ENCODE measurements around the gene HYCC2.
A peak's percentile ranks its signal among the peaks of the same experiment; 100 is the strongest.
"Not testable (repeated sequence)": the region's sequence is repeated elsewhere in the genome, so short reads cannot be mapped to it uniquely, and the experiment has no call there.

Gene HYCC2

DNA sequence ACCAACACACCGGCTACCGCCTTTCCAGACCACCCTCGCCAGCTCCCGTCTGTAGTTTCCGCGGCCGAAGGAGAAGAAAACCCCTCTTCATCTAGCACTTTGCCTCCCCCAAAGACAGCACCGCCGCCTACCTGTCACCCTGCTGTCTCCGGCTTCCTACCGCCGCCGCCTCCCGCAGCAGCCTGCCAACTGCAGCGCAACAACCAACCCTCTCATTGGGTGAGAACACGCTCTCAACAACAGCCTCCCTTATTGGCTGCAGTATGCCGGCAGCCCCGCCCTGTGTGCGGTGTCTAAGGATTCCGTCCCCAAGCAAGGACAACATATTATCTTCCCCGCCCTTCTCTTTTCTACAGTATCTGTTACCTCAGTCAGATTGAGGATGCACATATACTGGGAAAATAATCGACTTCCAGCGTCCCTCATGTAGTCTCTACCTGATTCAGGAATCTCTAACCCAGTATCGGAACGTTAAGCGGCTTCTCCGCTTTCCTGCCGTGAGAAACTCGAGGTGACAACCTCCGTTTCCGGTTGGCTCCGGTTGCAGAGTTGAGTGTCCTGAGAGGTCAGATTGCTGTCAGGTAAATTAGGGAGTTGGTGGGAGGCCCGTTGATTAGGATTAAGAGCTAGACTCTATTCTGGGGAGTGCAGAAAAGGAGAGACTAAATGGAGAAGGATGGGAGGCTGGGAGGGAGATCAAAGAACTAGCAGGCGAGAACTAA lies at the start of gene HYCC2, which contains the start of gene NDUFB3:
TSS of gene HYCC2 (minus strand) at position 193 of the 722 bp plus-strand sequence. CDS start 47,662 bp downstream, outside the sequence.
TSS of gene NDUFB3 (plus strand) at position 523 of the 722 bp plus-strand sequence. CDS start 6,882 bp downstream, outside the sequence.
- DNase-seq, result peak; percentile 81 to 91

DNA sequence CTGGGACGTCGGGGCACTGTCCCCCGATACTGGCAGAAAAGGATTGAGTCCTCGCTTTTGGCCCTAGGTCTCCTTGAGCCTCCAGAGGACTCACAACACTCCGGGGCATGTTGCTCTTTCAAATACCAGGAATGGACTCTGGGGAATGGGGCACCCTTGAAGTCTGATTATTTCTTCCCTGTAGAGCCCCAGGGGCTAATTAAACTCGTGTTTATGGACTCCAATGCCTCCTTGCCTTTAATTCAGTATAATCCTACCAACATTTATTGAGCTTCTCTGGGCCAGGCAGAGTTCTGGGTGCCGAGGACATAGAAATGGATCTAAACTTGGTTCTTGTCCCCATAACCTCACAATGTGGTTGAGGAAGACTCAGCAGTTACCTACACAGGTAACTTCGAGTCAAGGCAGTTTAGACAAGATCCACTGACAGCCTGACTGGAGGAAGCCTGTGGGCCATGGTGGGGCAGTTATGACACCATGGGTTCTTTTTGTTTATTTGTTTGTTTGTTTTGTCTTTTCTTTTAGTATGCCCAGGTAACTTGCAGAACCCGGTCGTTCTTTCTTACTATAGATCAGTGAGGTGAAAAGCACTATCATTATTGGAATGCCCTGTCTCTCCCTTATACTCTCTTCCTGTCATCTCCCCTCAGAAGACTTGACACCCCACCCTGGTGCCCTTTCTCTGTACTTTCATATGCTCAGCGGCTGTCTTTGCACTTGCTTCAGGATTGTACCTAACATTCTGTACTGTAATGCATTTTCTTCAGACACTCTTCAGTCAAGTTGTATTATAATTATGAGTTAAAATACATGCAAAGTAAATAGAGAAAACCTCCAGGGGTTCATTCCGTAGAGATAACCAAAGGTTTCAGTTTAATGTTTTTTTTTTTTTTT lies 47.7 kb upstream of the HYCC2 start:
- no peak for DNase-seq

DNA sequence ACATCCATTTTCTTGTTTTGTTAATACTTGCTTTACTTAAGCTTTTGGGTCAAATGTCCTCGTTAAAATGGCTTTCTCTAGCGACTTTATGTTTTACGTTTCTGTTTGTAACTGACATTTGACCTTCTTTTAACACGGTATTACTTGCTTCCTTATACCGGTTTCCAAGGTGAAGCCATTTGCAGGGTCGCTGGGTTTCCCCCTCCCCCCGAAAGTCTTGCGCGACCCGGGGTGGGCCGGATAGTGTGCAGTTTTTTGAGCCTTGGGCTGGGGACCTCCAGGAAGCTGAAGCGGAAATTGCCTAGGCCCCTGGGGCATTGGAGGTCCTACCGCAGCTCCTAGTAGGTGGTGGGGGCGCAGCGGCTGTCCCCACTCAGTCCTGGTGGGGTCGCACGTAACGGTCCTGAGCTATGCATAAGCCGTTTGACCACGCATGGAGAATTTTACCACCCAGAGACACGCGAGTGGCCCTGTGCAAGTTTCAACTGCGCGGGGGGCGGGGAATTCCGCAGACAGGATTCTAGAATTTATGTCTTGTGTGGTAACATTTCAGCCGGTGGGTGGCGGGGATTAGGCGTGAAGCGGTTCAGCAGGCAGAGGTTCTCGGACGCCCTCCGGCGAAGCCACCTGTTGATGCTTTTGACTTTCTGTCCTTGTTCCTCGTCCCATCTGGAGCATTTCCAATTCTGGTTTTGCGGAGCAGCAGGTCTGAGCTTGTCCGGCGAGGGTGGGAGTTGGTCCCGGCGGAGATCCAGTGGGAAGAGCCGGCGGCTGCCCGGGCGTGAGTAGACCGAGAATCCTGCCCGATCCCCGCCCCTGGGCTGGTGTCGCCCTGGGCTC lies 46.9 kb upstream of the HYCC2 start:
- DNase-seq, result peak; percentile 84 to 86

DNA sequence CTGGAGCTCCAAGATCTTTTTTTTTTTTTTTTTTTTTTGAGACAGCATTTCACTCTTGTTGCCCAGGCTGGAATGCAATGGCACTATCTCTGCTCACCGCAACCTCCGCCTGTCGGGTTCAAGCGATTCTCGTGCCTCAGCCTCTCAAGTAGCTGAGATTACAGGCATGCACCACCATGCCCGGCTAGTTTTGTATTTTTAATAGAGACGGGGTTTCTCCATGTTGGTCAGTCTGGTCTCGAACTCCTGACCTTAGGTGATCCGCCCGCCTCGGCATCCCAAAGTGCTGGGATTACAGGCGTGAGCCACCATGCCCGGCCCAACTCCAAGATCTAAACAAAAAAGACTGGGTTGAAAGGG lies 46.2 kb upstream of the HYCC2 start:
- DNase-seq, result not testable (repeated sequence)

DNA sequence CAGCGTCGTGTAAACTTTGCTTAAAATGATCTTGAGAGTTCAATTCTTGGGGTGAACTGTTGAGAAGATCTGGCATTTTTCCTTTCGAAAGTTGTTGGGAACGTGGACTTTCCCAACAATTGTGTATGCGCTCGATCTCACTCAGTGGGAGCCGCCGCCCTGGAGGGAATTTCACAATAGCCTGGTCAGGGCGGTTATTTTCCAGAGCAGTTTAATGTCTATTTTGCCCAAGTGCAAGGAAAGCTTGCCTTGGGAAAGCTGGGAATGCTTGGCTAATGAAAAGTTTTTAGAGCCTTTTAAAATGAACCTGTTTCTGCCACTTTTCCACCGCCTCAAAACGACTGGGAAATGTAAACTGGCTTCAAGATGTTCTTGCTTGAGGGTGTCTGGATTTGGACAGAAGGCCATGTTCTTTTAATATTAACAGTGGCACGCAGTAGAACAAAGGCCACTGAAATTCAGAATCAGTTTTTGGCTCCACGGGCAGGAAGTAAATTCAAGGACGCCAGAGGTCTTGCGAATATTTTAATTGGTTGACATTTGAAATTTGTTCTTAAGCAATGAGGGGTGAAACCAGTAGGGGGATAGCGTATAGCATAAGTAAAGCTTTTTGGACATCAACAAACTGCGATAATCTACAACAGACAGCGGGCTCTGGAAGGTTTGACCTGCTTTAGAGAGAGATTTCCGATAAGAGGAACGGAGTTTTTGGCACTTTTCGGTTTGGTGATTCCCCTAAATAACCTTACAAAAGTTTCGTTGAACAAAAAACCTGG lies 45.7 kb upstream of the HYCC2 start:
- DNase-seq, result no peak

DNA sequence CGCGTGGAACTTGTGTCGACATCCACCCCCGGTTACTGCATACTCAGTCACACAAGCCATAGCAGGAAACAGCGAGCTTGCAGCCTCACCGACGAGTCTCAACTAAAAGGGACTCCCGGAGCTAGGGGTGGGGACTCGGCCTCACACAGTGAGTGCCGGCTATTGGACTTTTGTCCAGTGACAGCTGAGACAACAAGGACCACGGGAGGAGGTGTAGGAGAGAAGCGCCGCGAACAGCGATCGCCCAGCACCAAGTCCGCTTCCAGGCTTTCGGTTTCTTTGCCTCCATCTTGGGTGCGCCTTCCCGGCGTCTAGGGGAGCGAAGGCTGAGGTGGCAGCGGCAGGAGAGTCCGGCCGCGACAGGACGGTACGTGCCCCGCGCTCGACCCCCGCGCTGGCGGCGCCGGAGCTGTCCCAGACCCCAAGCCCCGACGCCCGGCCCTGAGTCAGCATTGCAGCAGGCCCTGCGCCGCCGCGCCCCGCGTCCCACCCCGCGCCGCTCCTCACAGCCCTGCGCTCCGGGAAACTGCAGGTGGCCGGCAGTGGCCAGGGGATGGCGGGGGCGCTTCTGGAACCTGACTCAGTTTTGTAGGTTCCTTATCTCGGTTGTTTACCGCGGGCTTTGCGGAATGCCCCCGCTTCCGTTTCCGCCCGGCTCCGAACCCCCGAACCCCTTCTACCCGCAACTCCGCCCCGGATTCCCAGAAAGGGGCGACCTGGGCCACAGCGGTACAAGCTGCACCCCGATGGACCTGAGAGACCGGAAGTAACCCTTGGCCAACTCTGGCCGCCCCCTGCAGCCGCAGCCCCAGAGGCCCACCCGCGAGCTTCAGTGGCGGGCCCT lies 44.9 kb upstream of the HYCC2 start, which contains the start of gene CFLAR:
TSS of gene CFLAR (plus strand) at position 50 of the 844 bp plus-strand sequence. CDS start 13,702 bp downstream, outside the sequence.
- peak; percentile 65 to 73 for DNase-seq

DNA sequence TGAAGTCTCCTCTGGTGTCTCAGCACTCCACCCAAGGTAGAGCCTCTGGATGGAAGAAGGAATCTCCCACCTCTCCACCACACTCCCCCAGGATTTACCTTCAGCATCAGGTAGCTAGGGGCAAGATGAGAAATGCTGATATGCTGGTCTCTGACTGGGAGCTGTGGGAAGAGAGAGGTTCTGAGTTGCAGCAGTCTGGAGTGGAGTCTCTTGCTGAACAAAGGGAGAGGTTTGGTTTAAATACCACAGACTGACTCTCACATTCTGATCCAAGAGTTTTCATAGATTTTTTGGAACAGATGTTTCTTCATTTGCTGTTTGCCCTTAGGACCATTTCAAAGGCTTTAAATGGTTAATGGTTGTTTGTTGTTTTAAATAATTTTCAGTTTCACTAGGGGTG lies 43.4 kb upstream of the HYCC2 start:
- DNase-seq, result no peak

DNA sequence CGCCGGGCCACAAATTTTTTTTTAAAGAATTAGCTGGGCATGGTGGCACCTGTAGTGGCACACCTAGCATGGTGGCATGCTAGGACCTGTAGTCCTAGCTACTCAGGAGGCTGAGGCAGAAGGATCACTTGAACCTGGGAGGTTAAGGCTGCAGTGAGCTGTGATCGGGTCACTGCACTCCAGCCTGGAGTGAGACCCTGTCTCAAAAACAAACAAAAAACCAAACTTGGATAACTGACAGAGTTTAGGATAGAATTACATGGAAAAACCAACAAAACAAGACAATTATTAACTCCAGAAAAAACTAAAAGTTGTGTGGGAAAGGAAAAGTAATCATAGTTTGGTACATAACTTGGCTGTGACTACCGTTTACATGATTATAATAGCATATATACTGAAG lies 42.9 kb upstream of the HYCC2 start:
- no peak for DNase-seq

DNA sequence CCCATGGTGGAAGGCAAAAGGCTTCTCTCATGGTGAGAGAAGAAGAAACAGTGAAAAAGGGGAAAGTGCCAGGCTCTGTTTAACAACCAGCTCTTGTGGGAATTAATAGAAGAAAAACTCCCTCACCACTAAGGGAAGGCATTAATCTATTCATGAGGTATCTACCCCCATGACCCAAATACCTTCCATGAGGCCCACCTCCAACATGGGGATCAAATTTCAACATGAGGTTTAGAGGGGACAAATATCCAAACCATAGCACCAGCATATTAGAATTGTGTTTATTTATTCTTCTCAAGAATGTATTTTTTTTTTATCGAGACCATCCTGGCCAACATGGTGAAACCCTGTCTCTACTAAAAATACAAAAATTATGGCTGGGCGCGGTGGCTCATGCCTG lies 39.6 kb upstream of the HYCC2 start:
- no peak for DNase-seq

DNA sequence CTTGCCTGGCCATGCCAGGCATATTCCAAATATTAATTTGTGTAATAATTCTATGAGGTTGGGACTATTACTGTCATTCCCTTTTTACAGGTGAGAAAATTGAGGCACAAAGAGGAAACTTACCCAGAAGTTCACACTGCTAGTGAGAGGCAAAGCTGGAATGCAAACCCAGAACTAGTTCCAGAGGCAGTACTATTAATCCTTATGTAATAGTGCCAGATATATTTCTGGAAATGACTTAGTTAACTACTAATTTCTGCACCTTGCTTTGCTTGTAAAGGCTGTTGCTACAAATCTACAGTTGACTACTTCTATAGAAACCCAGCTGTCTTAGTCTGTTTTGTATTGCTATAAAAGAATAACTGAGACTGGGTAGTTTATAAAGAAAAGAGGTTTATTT lies 39.1 kb upstream of the HYCC2 start:
- DNase-seq, result no peak

DNA sequence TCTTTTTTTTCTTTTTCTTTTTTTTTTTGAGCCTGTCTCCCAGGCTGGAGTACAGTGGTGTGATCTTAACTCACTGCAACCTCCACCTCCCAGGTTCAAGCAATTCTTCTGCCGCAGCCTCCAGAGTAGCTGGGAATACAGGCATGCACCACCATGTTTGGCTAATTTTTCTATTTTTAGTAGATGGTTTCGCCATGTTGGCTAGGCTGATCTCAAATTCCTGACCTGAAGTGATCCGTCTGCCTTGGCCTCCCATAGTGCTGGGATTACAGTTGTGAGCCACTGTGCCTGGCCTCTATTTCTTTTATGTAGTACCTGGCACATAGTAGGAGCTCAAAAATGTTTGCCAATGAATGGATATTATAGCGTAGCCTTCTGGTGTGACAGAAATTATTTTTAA lies 37.7 kb upstream of the HYCC2 start:
- no peak for DNase-seq

DNA sequence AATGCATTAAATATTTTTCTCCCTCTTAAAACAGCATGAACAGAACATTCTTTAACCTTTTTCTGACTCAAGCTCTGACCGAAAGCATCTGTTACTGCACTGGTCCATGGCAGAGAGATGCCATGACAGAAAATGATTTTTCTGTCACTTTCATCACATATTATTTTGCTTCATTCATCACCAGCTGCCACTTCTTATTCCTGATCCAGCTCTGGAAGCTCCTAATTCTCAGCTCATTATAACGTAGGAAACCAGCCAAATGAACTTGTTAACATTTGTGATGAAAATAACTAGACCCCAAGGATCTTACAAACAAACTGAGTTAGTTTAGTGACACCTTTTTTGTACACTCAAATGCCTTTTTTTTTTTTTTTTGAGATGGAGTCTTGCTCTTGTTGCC lies 36.9 kb upstream of the HYCC2 start:
- no peak for DNase-seq

DNA sequence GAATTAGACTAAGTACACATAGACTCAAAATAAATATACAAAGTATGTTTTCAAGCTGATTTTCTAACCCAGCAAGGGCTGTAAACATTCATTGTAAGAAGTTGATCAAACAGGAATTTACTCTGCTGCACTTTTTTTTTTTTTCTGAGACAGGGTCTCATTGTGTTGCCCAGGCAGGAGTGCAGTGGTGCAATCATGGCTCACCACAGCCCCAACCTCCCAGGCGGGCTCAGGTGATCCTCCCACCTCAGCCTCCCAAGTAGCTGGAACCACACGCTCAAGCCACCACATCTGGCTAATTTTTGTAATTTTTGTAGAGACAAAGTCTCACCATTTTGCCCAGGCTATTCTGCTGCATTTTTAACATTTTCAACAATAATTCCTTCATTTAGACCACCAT lies 36.2 kb upstream of the HYCC2 start:
- DNase-seq, result no peak

DNA sequence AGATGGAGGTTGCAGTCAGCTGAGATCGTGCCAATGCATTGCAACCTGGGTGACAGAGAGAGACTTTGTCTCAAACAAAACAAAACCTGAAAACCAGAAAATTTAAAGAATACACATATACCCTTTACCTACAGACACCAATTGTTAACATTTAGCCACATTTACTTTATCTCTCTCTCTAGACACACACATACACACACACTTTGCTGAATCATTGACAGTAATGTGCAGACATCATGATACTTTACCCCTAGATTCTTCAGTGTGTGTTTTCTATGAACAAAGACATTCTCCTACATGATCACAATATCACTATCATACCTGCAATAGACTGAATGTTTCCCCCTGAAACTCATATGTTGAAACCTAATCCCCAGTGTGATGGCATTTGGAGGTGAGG lies 34.3 kb upstream of the HYCC2 start:
- no peak for DNase-seq

DNA sequence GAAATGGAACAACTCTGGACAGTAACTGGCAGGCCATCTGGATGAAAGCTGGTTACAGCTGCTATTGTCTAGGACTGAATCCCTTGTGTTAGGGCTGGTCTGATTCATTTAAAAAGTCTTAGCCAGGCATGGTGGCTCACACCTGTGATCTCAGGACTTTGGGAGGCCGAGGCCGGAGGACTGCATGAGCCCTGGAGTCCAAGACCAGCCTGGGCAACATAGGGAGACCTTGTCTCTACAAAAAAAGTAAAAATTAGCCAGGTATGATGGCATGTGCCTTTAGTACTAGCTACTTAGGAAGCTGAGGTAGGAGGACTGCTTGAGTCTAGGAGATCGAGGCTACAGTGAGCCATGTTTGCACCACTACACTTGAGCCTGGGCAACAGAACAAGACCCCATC lies 29.0 kb upstream of the HYCC2 start:
- no peak for DNase-seq

DNA sequence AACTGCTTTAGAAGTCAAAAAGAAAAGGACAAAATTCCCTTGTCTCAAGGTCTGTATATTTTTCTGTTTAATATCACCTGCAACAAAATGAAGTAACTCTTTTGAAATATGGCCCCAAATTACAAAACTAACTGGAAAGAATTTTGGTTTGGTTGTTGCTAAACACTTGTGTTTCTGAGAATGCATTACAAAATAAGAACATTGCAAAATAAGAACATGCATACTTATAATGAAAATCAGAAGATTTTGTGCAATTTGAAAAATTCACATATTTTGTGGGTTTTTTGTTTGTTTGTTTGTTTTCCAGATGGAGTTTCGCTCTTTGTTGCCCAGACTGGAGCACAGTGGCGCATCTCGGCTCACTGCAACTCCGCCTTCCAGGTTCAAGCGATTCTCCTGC lies 22.1 kb upstream of the HYCC2 start:
- no peak for DNase-seq

DNA sequence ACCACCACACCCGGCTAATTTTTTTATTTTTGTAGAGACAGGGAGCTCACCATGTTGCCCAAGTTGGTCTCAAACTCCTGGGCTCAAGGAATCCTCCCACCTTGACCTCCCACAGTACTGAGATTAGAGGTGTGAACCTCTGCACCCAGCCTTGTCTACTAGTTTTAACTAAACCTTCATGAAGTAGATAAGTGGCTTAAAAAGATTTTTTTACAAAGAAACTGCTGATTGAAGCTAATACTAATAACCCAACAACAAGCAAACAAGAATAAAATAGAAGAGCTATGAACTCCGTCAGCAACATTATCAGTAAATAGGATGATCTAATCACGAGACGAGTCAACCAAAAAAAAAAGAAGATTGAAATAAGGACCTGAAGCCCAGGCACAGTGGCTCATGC lies 19.1 kb upstream of the HYCC2 start:
- no peak for DNase-seq

DNA sequence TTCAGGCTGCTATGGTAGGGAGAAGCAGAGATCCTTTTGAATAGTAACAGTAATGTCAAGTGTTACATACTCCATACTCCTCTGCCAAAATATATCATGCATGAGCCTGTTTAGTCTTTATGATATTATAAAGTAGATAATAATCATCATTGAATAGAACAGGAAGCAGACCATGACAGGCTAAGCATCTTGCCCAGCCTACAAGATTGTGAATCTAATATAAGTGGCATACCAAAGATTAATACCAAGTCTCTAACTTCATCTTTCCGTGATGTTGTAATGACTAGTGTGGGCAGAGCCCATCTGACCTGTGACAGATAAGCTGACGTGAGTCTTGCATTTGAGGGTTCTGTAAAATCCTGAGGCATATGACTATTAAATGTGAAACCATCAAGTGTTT lies 13.4 kb upstream of the HYCC2 start:
- no peak for DNase-seq

DNA sequence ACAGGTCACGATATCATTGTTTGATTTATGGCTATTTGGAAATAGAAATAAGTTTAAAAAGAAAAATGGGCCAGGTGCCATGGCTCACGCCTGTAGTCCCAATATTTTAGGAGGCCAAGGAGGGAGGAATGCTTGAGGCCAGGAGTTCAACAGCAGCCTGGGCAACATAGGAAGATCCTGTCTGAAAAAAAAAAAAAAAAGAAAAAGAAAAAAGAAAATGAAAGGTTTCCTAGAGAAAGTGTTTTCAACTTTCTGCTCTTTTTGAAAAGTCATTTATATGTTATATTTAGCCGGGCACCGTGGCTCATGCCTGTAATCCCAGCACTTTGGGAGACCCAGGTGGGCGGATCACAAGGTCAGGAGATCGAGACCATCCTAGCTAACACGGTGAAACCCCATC lies 3.5 kb upstream of the HYCC2 start:
- DNase-seq, result no peak

DNA sequence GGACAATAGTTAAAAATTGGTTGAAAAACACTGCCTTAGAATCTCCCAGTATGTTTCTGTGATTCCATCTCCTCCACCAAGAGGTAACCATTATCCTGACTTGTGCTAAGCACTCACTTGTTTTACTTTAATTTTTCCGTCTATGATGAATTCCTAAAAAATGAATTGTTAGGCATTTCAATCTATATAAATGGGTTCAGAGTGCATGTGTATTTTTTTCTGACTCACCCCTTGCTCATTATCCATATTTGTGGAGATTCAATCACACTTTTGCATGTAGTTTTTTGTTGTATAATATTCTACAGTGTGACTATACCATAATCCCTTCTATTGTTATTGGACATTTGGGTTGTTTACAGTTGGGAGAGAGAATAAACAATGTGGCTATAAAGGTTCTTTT lies 1.6 kb upstream of the HYCC2 start:
- DNase-seq, result no peak

DNA sequence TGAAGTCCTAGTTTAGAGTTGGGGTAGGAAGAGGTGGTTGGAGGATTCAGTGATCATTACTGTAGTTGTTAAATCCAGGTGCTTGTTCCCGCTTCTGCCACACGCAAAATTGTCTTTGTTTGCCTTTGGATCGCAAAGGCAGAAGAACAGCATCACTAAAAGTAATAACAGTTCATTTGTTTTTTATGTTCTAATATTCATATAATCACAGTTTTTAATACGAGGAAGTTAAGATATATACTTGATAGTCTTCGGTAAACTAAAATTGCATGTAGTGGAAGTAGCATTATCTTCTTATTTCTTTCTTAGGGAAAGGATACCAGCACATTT lies 695 bp upstream of the HYCC2 start:
- no peak for DNase-seq
